Ovary (tissue), 9 donors: ENCODE data around the gene ERCC6. TPM values are rescaled to one million over a fixed set of nuclear protein-coding genes. Genes with fewer than 3 reads are reported as not detected.

ENCODE experiments used
- DNase-seq, 5 donors: peaks; one replicate each; pipeline ENCODE4 v3.0.0-alpha.2; 2019 to 2020
- H3K27ac ChIP-seq, 2 donors: fragments of 200-600 bp; one replicate each; pipeline versions ENCODE4 v1.5.1 to v1.8.0; 2019 to 2022
- H3K27me3 ChIP-seq: fragments of 200-600 bp; one replicate; pipeline ENCODE4 v1.8.0; 2022
- H3K36me3 ChIP-seq: fragments of 200-600 bp; sonication (generic); one replicate; pipeline ENCODE4 v1.5.1; 2019
- H3K4me1 ChIP-seq: one replicate; pipeline ENCODE4 v1.8.1; 2013; ENCODE audit warnings: mild to moderate bottlenecking, moderate library complexity; ENCODE audit not compliant: insufficient read depth
- H3K4me3 ChIP-seq: fragments of 200-600 bp; sonication (generic); one replicate; pipeline ENCODE4 v1.5.1; 2017
- H3K9me3 ChIP-seq, 2 donors: fragments of 200-600 bp in 1 of 2; sonication (generic) in 1 of 2; one replicate each; pipeline versions ENCODE4 v1.5.1 to v1.8.1; 2013 to 2019; ENCODE audit warnings: mild to moderate bottlenecking in 1 of 2, moderate library complexity in 1 of 2
- EP300 ChIP-seq: sonication (generic); formaldehyde crosslinking; IDR thresholded peaks from one replicate; pipeline ENCODE4 v1.6.1; 2017; ENCODE audit warnings: antibody characterized with exemption
- POLR2A ChIP-seq: fragments of 450-650 bp; IDR thresholded peaks from one replicate; pipeline ENCODE4 v1.6.1; 2017; ENCODE audit warnings: antibody characterized with exemption, mild to moderate bottlenecking, moderate library complexity
- WGBS, 3 donors: extraction: QIAGEN DNeasy Blood & Tissue Kit in 1 of 3; methylation state at CpG; one replicate each; pipeline versions ENCODE4 v1.1.5 to v1.1.7; 2013 to 2017; 5-methylcytosine and 5-hydroxymethylcytosine counted together
- intact Hi-C, 4 donors: fragments of 100-400 bp; cut with DNase I; formaldehyde crosslinking; loops; one replicate each; pipeline versions ENCODE4 v1.11.0 to v1.15.1; 2022 to 2023
- polyA plus RNA-seq, 2 donors: library from polyadenylated mRNA; stranded (reverse); fragments of 200-250 nt in 1 of 2; fragments of 350-450 nt in 1 of 2; fragmentation: Illumina TruSeq in 1 of 2; extraction: RNeasy Lipid Tissue Mini Kit (QIAGEN cat#74804) in 1 of 2; gene quantifications; one replicate each; pipeline ENCODE4 v1.2.3, GENCODE V29; 2013 to 2014
- total RNA-seq, 7 donors: library from RNA; depleted of rRNA in 2 of 7; stranded (reverse); fragments of >200 nt in 2 of 7; fragmentation: NEBNext Ultra II Directional in 3 of 7; extraction: Animal tissue kit (Norgen Biotek cat#: 25700) in 3 of 7; gene quantifications; one replicate each; pipeline versions ENCODE4 v1.1.0 to v1.2.4, GENCODE V29; 2016 to 2023
- TF ChIP-seq, protein P1 (sequence below), 3 donors: fragments of 450-650 bp in 2 of 3; fragments of 200-600 bp in 1 of 3; IDR thresholded peaks; one replicate each; pipeline versions ENCODE4 v1.5.1 to v1.8.0; 2016 to 2022; ENCODE audit warnings: antibody characterized with exemption in 3 of 3, mild to moderate bottlenecking in 1 of 3
- donor health status: DM: no; HTN: no; CAD: no; lungs with moderate emphysema.
- donor health status: DM: no; HTN: no; CAD: no.
- donor health status: Bipolar disorder and iron deficiency.
- donor health status: DM: yes; HTN: yes; CAD: no.
- donor health status: DM: no; HTN: no; CAD: no.
- donor health status: DM: yes; HTN: yes; CAD: no.

The ERCC6 gene
- total and polyA plus RNA-seq, 9 donors: 6.8 to 24.1 (median 19.2) TPM

DNA sequence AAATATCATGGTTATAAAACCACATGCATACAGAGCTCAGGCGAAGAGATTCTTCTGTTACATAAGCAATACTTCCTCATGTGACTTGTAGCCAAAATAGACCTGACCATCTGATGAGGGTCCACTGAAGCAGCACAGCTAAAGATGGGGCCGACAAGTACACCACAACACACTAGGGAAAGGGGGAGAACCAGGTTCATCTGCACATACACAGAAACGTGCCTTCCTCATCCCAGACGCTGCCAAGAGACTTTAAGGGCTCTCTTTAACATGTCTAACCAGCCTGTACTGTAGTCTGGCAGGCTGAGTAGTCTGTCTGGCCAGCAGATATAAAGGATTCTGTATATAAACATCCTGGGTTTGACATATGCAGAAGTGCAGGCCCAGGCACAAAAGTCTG, 30.3 kb downstream of the ERCC6 start:
- H3K4me1 ChIP-seq: no peaks in the 10 kb centered on the region
- H3K36me3 ChIP-seq: no peaks in the 10 kb centered on the region
- intact Hi-C loops: no loop called here
- no peak for DNase-seq
- H3K4me3 ChIP-seq: no peak overlapping the region
- TF ChIP-seq, protein P1, sequence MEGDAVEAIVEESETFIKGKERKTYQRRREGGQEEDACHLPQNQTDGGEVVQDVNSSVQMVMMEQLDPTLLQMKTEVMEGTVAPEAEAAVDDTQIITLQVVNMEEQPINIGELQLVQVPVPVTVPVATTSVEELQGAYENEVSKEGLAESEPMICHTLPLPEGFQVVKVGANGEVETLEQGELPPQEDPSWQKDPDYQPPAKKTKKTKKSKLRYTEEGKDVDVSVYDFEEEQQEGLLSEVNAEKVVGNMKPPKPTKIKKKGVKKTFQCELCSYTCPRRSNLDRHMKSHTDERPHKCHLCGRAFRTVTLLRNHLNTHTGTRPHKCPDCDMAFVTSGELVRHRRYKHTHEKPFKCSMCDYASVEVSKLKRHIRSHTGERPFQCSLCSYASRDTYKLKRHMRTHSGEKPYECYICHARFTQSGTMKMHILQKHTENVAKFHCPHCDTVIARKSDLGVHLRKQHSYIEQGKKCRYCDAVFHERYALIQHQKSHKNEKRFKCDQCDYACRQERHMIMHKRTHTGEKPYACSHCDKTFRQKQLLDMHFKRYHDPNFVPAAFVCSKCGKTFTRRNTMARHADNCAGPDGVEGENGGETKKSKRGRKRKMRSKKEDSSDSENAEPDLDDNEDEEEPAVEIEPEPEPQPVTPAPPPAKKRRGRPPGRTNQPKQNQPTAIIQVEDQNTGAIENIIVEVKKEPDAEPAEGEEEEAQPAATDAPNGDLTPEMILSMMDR (IDR thresholded peaks at IDR 0.05): no peak
- no peak for TF ChIP-seq EP300
- no peak for TF ChIP-seq POLR2A
- H3K27ac ChIP-seq: no peak overlapping the region
- no peaks in the 10 kb centered on the region for H3K9me3 ChIP-seq
- H3K27me3 ChIP-seq: no peaks in the 10 kb centered on the region
- 53 to 62% (median 53%) methylated on average over 4 of the region's 4 CpGs for WGBS, 3 donors

DNA sequence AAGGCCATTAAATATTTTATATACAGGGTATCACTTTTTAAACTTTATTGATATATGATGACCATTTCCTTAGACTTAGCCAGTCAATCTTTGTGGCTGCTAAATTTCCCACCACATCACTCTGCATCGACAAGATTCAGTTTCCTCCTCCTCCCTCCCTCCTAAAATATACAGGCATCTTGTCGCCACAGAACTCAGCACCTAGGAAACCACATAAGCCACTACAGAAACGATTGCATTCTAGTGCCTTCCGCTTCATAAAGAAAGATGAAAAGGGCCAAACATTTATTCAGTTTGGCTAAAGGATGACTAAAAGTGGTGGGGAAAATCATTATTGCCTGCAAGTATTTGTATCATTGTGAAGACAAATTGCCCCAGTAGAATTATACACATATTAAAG, 30.7 kb downstream of the ERCC6 start:
- TF ChIP-seq EP300 (no peak), POLR2A (no peak)
- TF ChIP-seq, protein P1 (IDR thresholded peaks at IDR 0.05): no peak
- no peaks in the 10 kb centered on the region for H3K4me1 ChIP-seq
- H3K36me3 ChIP-seq: no peaks in the 10 kb centered on the region
- H3K4me3 ChIP-seq: no peak overlapping the region
- intact Hi-C loops: no loop called here
- no peak for DNase-seq
- no peaks in the 10 kb centered on the region for H3K9me3 ChIP-seq
- H3K27me3 ChIP-seq: no peaks in the 10 kb centered on the region
- H3K27ac ChIP-seq: no peak overlapping the region
- WGBS, 3 donors: 49 to 62% (median 60%) methylated on average over 4 of the region's 4 CpGs

DNA sequence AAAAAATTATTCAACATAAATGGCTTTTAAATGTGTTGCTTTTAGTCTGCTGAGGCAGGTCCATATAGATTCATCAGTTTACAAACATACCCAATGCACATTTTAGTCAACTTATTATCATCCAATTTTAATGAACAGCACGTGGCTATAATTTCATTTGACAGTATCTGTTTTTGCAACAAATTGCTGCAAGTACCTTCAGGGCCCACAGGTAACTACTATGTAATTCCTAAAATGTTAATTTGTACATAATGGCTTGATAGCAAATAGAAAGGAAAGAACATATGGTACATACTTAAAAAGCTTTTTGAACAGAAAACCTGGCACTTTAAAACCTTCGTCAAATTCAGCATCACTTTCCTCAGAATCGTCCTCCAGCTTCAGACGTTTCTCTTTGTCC, 33.3 kb downstream of the ERCC6 start:
- Histone ChIP-seq H3K27me3 (no peaks in the 10 kb centered on the region), H3K4me1 (no peaks in the 10 kb centered on the region), H3K9me3 (no peaks in the 10 kb centered on the region), H3K36me3 (no peaks in the 10 kb centered on the region), H3K4me3 (no peak overlapping the region), H3K27ac (no peak overlapping the region)
- intact Hi-C loops: no loop called here
- DNase-seq: no peak
- TF ChIP-seq EP300 (no peak), POLR2A (no peak)
- TF ChIP-seq, protein P1 (IDR thresholded peaks at IDR 0.05): no peak
- WGBS, 3 donors: 82 to 85% (median 85%) methylated on average over 4 of the region's 4 CpGs

DNA sequence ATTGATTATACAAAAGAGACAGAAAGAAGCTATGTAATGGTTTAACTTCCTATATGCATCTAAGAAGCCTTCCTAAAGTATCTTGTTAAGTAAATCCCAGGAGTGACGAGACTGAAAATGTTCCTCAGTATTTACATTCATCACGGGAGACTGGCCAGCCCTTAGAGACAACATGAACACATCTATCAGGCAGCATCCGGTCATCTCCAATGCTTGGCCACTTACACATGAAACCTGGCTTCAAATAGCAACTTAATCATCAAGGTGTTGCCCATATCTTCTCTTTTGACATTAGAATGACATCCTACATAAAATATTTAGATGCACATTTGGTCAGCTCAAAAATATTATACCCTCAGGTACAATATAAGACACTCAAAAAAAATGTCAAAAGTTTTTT, 33.8 kb downstream of the ERCC6 start:
- H3K9me3 ChIP-seq: no peaks in the 10 kb centered on the region
- no peaks in the 10 kb centered on the region for H3K27me3 ChIP-seq
- no peak for TF ChIP-seq EP300
- H3K4me1 ChIP-seq: no peaks in the 10 kb centered on the region
- WGBS, 3 donors: 91 to 97% (median 92%) methylated on average over 3 of the region's 3 CpGs
- no peak overlapping the region for H3K4me3 ChIP-seq
- intact Hi-C loops: no loop called here
- no peak overlapping the region for H3K27ac ChIP-seq
- no peaks in the 10 kb centered on the region for H3K36me3 ChIP-seq
- DNase-seq: no peak

DNA sequence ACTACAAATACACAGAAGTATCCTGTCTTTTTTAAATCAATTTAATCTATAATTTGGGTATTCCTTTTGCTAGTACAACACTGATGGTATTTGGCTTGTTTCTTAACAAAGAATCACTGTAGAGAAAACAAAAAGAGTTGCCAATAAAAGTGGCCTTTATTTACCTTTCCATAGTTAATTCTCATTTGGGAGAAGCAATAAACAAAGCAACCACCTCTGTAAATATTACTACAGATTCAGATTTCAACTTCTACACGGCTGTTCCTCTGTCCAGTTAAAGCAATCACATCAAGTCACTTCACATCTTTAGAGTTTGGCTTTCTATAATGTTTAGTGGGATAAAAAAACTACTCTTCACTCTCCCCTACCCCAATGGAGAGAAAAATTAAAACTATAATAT, 34.4 kb downstream of the ERCC6 start:
- intact Hi-C loops: no loop called here
- Histone ChIP-seq H3K36me3 (no peaks in the 10 kb centered on the region), H3K4me3 (no peak overlapping the region), H3K27ac (no peak overlapping the region), H3K9me3 (no peaks in the 10 kb centered on the region), H3K27me3 (no peaks in the 10 kb centered on the region), H3K4me1 (no peaks in the 10 kb centered on the region)
- no peak for DNase-seq
- TF ChIP-seq, protein P1 (IDR thresholded peaks at IDR 0.05): no peak
- TF ChIP-seq EP300 (no peak), POLR2A (no peak)
- 58 to 71% (median 60%) methylated on average over 1 of the region's 1 CpG for WGBS, 3 donors
